22Rv1 (cell line): ENCODE results near the gene ESPL1.

Experiments
- ZFX ChIP-seq: fragments of 450-650 bp; IDR thresholded peaks from 2 replicates; pipeline ENCODE4 v1.6.1; 2017; ENCODE audit warnings: antibody characterized with exemption, borderline replicate concordance
- TF ChIP-seq, protein P1 (sequence below): fragments of 450-650 bp; IDR thresholded peaks from 2 replicates; pipeline ENCODE4 v1.5.1; 2017; ENCODE audit warnings: mild to moderate bottlenecking

- TF ChIP-seq, protein P1, sequence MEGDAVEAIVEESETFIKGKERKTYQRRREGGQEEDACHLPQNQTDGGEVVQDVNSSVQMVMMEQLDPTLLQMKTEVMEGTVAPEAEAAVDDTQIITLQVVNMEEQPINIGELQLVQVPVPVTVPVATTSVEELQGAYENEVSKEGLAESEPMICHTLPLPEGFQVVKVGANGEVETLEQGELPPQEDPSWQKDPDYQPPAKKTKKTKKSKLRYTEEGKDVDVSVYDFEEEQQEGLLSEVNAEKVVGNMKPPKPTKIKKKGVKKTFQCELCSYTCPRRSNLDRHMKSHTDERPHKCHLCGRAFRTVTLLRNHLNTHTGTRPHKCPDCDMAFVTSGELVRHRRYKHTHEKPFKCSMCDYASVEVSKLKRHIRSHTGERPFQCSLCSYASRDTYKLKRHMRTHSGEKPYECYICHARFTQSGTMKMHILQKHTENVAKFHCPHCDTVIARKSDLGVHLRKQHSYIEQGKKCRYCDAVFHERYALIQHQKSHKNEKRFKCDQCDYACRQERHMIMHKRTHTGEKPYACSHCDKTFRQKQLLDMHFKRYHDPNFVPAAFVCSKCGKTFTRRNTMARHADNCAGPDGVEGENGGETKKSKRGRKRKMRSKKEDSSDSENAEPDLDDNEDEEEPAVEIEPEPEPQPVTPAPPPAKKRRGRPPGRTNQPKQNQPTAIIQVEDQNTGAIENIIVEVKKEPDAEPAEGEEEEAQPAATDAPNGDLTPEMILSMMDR: no peak
- TF ChIP-seq ZFX: no peak
Measured at GRCh38 chr12:53288322-53288721, 20.2 kb downstream of the ESPL1 start.
